Neural cell (in vitro differentiated cells): ENCODE data around the gene PLBD2. TPM values are rescaled to one million over a fixed set of nuclear protein-coding genes. Genes with fewer than 3 reads are reported as not detected.

Experiments used
- H2AFZ ChIP-seq: fragments of 200-600, 300-800 bp; sonication (generic), shearing (Covaris generic); 2 replicates; pipeline ENCODE4 v1.6.0; 2014; ENCODE audit warnings: low read depth, mild to moderate bottlenecking, antibody characterized with exemption, low read length, moderate library complexity
- H3F3A ChIP-seq: fragments of 200-600 bp; shearing (Covaris generic); 2 replicates; pipeline ENCODE4 v1.6.1; 2016; ENCODE audit warnings: mild to moderate bottlenecking, moderate library complexity, mixed read lengths, antibody characterized with exemption, low read length; ENCODE audit not compliant: insufficient read depth, poor library complexity, severe bottlenecking
- H3K27ac ChIP-seq: fragments of 200-600, 300-800 bp; sonication (generic), shearing (Covaris generic); 2 replicates; pipeline ENCODE4 v1.5.1; 2014; ENCODE audit warnings: mild to moderate bottlenecking, low read length, moderate library complexity
- H3K27me3 ChIP-seq: fragments of 300-800, 200-600 bp; sonication (generic), shearing (Covaris generic); 2 replicates; pipeline ENCODE4 v1.6.0; 2014; ENCODE audit warnings: mild to moderate bottlenecking, low read depth, low read length, moderate library complexity; ENCODE audit not compliant: insufficient read depth
- H3K36me3 ChIP-seq: fragments of 300-800, 200-600 bp; sonication (generic), shearing (Covaris generic); 2 replicates; pipeline ENCODE4 v1.5.1; 2014; ENCODE audit warnings: mild to moderate bottlenecking, antibody characterized with exemption, low read length, moderate library complexity; ENCODE audit not compliant: insufficient read depth
- H3K4me2 ChIP-seq: fragments of 300-800, 200-600 bp; sonication (generic), shearing (Covaris generic); 2 replicates; pipeline ENCODE4 v1.6.0; 2014; ENCODE audit warnings: mild to moderate bottlenecking, low read length
- H3K4me3 ChIP-seq: fragments of 300-800, 200-600 bp; sonication (generic), shearing (Covaris generic); 2 replicates; pipeline ENCODE4 v1.5.1; 2014; ENCODE audit warnings: mild to moderate bottlenecking, low read length, moderate library complexity
- H3K79me2 ChIP-seq: fragments of 200-600 bp; shearing (Covaris generic); replicated peaks from 2 replicates; pipeline ENCODE4 v1.6.0; 2014; ENCODE audit warnings: mild to moderate bottlenecking, low read length, moderate library complexity; ENCODE audit not compliant: insufficient read depth
- H3K9ac ChIP-seq: fragments of 300-800, 200-600 bp; sonication (generic), shearing (Covaris generic); 2 replicates; pipeline ENCODE4 v1.6.1; 2016; ENCODE audit warnings: mild to moderate bottlenecking, low read length, mixed read lengths
- H3K9me2 ChIP-seq: fragments of 200-600 bp; shearing (Covaris generic); 2 replicates; pipeline ENCODE4 v1.6.1; 2016; ENCODE audit warnings: mild to moderate bottlenecking, low read length, mixed read lengths; ENCODE audit not compliant: insufficient read depth
- H3K9me3 ChIP-seq: fragments of 200-600, 300-800 bp; sonication (generic), shearing (Covaris generic); 2 replicates; pipeline ENCODE4 v1.6.1; 2016; ENCODE audit warnings: mild to moderate bottlenecking, mixed run types, low read length, moderate library complexity, mixed read lengths
- H4K20me1 ChIP-seq: fragments of 200-600 bp; shearing (Covaris generic); 2 replicates; pipeline ENCODE4 v1.6.1; 2016; ENCODE audit warnings: mild to moderate bottlenecking, mixed run types; ENCODE audit not compliant: insufficient read depth
- EP300 ChIP-seq: fragments of 450-650 bp; conservative IDR thresholded peaks from 2 replicates; pipeline ENCODE4 v1.6.1; 2014; ENCODE audit warnings: antibody characterized with exemption, mild to moderate bottlenecking, moderate library complexity; ENCODE audit not compliant: poor library complexity, severe bottlenecking
- EZH2 ChIP-seq: fragments of 200-600, 300-800 bp; shearing (Covaris generic), sonication (generic); IDR thresholded peaks from 2 replicates; pipeline ENCODE4 v1.6.1; 2014; ENCODE audit warnings: antibody characterized with exemption, low read length, borderline replicate concordance, mild to moderate bottlenecking; ENCODE audit not compliant: insufficient read depth, poor library complexity, severe bottlenecking
- MXI1 ChIP-seq: fragments of 450-650 bp; conservative IDR thresholded peaks from 2 replicates; pipeline ENCODE4 v1.6.1; 2014; ENCODE audit warnings: antibody characterized with exemption, mild to moderate bottlenecking; ENCODE audit not compliant: poor library complexity, severe bottlenecking
- POLR2AphosphoS5 ChIP-seq: IDR thresholded peaks from 2 replicates; pipeline ENCODE4 v1.6.1; 2012
- RAD21 ChIP-seq: fragments of 450-650 bp; conservative IDR thresholded peaks from 2 replicates; pipeline ENCODE4 v1.6.1; 2014; ENCODE audit warnings: antibody characterized with exemption, mild to moderate bottlenecking, moderate library complexity
- SMC3 ChIP-seq: fragments of 450-650 bp; conservative IDR thresholded peaks from 2 replicates; pipeline ENCODE4 v1.6.1; 2014; ENCODE audit warnings: antibody characterized with exemption, mild to moderate bottlenecking, moderate library complexity; ENCODE audit not compliant: poor library complexity
- TAF1 ChIP-seq: IDR thresholded peaks from 2 replicates; pipeline ENCODE4 v1.6.1; 2012; ENCODE audit warnings: low read depth
- polyA plus RNA-seq: library from polyadenylated mRNA; depleted of rRNA; stranded (reverse); fragments of >200 nt; gene quantifications from 2 replicates; pipeline ENCODE4 v1.2.3, GENCODE V29; 2014
- TF ChIP-seq, protein P1 (sequence below): fragments of 450-650 bp; IDR thresholded peaks from 2 replicates; pipeline ENCODE4 v1.5.1; 2014; ENCODE audit warnings: antibody characterized with exemption, mild to moderate bottlenecking, moderate library complexity; ENCODE audit not compliant: poor library complexity, severe bottlenecking
- TF ChIP-seq, protein P2 (sequence below): IDR thresholded peaks from 2 replicates; pipeline ENCODE4 v1.6.1; 2012; ENCODE audit warnings: borderline replicate concordance

The PLBD2 gene
- polyA plus RNA-seq, 1 donor from 2014 or later: 4.8 TPM

DNA sequence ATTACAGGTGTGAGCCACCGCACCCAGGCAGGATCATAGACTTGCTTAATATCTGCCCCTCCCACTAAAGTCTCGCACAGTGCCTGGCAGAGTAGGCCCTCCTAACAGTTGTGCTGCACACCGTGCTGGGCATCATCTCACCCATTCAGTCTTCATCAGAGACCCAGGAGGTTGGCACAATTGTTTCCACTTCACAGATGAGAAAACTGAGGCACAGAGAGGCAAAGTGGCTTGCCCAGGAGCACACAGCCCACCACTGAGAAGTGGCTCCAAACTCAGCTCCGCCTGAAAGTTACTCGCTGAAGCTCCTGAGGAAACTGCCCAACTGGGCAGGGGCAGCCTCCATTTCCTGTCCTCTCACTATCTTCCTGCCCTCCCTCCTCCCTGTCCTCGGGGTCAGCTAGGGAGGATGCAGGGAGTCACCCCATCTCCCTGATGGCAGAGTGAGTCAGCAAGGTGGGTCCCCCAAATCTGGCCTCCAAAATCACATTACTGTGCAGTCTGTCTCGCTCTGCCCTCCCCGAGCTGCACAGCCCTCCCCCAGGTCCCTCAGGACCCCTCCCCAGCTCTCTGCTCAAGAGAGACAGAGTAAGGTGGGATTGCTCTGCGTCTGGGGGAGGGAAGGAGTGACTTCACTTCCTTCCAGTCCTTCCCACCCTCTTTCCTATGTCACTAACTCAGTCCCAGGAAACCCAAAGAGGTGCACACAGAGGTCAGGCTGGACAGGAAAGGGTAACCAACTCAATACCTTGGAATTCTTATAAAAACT lies 29.2 kb upstream of the PLBD2 start:
- Histone ChIP-seq H4K20me1 (no peaks in the 10 kb centered on the region), H3K79me2 (no peaks in the 10 kb centered on the region), H3K9ac (no peak overlapping the region), H3K36me3 (no peaks in the 10 kb centered on the region), H3K9me2 (no peaks in the 10 kb centered on the region), H3K27me3 (peaks cover 9% of the 10 kb centered on the region), H3K27ac (no peak overlapping the region), H3K4me3 (no peak overlapping the region), H3K4me2 (no peak overlapping the region), H3K9me3 (no peaks in the 10 kb centered on the region), H2AFZ (no peak overlapping the region), H3F3A (no peaks in the 10 kb centered on the region)
- TF ChIP-seq POLR2AphosphoS5 (no peak), EZH2 (no peak), EP300 (no peak), MXI1 (no peak), RAD21 (no peak), SMC3 (no peak), TAF1 (no peak)
- TF ChIP-seq, protein P1, sequence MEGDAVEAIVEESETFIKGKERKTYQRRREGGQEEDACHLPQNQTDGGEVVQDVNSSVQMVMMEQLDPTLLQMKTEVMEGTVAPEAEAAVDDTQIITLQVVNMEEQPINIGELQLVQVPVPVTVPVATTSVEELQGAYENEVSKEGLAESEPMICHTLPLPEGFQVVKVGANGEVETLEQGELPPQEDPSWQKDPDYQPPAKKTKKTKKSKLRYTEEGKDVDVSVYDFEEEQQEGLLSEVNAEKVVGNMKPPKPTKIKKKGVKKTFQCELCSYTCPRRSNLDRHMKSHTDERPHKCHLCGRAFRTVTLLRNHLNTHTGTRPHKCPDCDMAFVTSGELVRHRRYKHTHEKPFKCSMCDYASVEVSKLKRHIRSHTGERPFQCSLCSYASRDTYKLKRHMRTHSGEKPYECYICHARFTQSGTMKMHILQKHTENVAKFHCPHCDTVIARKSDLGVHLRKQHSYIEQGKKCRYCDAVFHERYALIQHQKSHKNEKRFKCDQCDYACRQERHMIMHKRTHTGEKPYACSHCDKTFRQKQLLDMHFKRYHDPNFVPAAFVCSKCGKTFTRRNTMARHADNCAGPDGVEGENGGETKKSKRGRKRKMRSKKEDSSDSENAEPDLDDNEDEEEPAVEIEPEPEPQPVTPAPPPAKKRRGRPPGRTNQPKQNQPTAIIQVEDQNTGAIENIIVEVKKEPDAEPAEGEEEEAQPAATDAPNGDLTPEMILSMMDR: no peak
- TF ChIP-seq, protein P2, sequence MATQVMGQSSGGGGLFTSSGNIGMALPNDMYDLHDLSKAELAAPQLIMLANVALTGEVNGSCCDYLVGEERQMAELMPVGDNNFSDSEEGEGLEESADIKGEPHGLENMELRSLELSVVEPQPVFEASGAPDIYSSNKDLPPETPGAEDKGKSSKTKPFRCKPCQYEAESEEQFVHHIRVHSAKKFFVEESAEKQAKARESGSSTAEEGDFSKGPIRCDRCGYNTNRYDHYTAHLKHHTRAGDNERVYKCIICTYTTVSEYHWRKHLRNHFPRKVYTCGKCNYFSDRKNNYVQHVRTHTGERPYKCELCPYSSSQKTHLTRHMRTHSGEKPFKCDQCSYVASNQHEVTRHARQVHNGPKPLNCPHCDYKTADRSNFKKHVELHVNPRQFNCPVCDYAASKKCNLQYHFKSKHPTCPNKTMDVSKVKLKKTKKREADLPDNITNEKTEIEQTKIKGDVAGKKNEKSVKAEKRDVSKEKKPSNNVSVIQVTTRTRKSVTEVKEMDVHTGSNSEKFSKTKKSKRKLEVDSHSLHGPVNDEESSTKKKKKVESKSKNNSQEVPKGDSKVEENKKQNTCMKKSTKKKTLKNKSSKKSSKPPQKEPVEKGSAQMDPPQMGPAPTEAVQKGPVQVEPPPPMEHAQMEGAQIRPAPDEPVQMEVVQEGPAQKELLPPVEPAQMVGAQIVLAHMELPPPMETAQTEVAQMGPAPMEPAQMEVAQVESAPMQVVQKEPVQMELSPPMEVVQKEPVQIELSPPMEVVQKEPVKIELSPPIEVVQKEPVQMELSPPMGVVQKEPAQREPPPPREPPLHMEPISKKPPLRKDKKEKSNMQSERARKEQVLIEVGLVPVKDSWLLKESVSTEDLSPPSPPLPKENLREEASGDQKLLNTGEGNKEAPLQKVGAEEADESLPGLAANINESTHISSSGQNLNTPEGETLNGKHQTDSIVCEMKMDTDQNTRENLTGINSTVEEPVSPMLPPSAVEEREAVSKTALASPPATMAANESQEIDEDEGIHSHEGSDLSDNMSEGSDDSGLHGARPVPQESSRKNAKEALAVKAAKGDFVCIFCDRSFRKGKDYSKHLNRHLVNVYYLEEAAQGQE: no peak

DNA sequence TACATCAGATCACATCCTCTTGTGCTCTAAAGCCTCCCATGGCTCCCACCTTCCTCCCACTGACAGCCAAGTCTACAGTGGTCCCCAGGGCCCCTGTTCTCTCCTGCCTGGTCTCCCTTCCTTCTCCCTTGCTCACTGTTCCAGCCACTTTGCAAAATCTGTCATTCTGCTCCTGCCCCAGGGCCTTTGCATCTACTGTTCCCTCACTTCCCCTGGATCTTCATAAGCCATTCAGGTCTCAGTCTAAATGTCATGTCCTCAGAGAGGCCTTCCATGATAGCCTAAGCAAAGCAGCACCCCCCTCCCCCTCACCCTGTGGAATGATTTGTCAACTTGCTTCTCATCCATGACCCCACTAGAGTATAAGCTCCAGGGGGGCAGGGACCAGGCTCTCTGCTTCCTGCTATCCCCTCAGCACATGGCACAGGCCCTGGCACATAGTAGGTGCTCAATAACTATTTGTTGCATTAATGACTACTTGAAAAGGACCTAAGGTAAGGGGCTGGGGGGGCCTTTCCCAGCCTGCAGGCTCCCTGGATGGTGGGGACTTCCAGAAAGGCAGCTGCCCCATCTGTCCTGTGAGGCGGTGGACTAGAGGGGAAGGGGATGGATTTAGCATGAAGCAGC lies 28.5 kb upstream of the PLBD2 start:
- Histone ChIP-seq H3K27ac (no peak overlapping the region), H3K4me3 (no peak overlapping the region), H3F3A (no peaks in the 10 kb centered on the region), H2AFZ (no peak overlapping the region), H3K27me3 (peaks cover 16% of the 10 kb centered on the region), H3K9me2 (no peaks in the 10 kb centered on the region), H3K9me3 (no peaks in the 10 kb centered on the region), H3K9ac (no peak overlapping the region), H3K36me3 (no peaks in the 10 kb centered on the region), H3K4me2 (no peak overlapping the region), H4K20me1 (no peaks in the 10 kb centered on the region), H3K79me2 (no peaks in the 10 kb centered on the region)
- TF ChIP-seq EZH2 (no peak), MXI1 (no peak), TAF1 (no peak), SMC3 (no peak)
- TF ChIP-seq, protein P2: no peak
